GM19328 (cell line): ENCODE measurements around the gene STK11.

Experiments used
- ATAC-seq: cut with Tn5 transposase; IDR thresholded peaks from one replicate; pipeline ENCODE4 v1.9.1; 2021; ENCODE audit warnings: mild to moderate bottlenecking, moderate library complexity; ENCODE audit not compliant: unreplicated experiment

STK11 gene

GRCh38 chr19:1269065-1269477 is 63.5 kb downstream of the STK11 start, which contains the start of gene CIRBP:
Gene CIRBP, plus strand, starts transcription at chr19:1269332. Its CDS starts 1,602 bp downstream, at chr19:1270934.
- ATAC-seq = peak; percentile 44

- ATAC-seq = peak; percentile 30
Measured at GRCh38 chr19:1269478-1270212, 64.1 kb downstream of the STK11 start.

GRCh38 chr19:1270213-1270853 is 64.8 kb downstream of the STK11 start:
- ATAC-seq = no peak

GRCh38 chr19:1270854-1271527 is 65.4 kb downstream of the STK11 start:
- ATAC-seq = no peak

- ATAC-seq = no peak
Measured at GRCh38 chr19:1271528-1272422, 66.2 kb downstream of the STK11 start.

GRCh38 chr19:1272423-1273262 is 67.1 kb downstream of the STK11 start:
- ATAC-seq = no peak

- no peak for ATAC-seq
Measured at GRCh38 chr19:1273263-1274041, 67.9 kb downstream of the STK11 start.

- ATAC-seq = no peak
Measured at GRCh38 chr19:1274081-1274851, 68.7 kb downstream of the STK11 start.

GRCh38 chr19:1274852-1275259 is 69.3 kb downstream of the STK11 start:
- no peak for ATAC-seq

- ATAC-seq = peak; percentile 79
Measured at GRCh38 chr19:1275260-1275975, 69.8 kb downstream of the STK11 start, which contains the start of gene FAM174C. Gene FAM174C, plus strand, starts transcription at chr19:1275530. Its CDS starts 20 bp downstream, at chr19:1275550.

- no peak for ATAC-seq
Measured at GRCh38 chr19:1275976-1276627, 70.5 kb downstream of the STK11 start.

- ATAC-seq = no peak
Measured at GRCh38 chr19:1276628-1277022, 71.0 kb downstream of the STK11 start.

GRCh38 chr19:1277061-1277460 is 71.5 kb downstream of the STK11 start:
- no peak for ATAC-seq
